ENCODE measurements around the gene GPC3.
"Not testable (repeated sequence)": the region's sequence is repeated elsewhere in the genome, so short reads cannot be mapped to it uniquely, and the experiment has no call there.

The GPC3 gene

DNA sequence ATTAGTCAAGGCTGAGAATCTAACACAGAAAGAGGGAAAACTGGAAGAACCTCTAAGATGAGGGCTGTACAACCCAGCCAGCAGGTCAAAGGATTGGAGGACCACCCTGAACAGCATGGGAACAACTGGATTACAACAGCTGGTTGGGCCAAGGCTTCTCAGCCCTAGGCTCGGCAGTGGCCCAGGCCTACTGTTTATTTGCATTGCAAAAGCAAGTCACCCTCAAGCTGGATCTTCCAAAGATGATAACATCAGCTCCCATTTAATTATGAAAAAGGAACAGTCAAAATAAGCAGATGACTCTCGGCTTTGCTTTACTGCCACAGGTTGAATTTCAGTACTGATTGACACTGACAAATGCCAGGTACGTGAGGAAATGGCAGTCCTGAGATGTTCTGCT, 61.8 kb downstream of the GPC3 start:
- DNase-seq: no peak

DNA sequence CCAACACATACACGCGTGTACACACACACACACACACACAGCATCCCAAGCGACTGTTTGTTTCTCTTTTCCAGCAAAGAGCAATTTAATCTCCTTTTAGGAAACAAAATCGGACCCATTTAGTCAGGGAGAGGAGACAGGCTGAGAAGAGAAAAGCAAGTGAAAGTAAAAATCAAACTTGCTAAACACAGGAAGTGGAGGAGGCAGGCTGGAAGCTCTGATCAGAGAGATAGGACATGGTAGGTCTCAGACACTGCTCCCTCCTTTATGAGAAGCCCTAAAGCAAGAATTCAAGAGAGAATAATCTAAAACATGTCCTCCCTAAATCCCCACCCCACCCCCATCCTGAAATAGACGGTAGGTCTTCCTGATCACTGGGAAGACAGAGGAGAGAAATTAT, 62.3 kb downstream of the GPC3 start:
- DNase-seq: no peak

DNA sequence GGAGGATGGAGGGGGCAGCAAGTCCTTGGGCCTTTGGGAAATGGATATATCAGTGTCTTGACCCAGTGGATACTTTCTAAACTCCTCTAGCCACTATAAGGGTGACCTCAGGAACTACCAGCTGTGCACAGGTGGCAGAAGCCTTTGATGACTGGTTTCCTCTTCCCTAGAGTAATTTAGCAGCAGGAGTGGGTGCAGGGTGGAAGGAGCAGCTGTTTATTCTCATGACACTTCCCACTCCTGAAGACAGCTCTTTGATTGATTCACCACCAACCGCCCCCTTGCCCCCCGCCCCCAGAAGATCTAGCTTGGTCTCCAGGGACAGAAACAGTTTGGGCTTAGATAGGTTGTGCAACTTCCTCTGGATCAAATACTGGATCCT, 63.0 kb downstream of the GPC3 start:
- no peak for DNase-seq

DNA sequence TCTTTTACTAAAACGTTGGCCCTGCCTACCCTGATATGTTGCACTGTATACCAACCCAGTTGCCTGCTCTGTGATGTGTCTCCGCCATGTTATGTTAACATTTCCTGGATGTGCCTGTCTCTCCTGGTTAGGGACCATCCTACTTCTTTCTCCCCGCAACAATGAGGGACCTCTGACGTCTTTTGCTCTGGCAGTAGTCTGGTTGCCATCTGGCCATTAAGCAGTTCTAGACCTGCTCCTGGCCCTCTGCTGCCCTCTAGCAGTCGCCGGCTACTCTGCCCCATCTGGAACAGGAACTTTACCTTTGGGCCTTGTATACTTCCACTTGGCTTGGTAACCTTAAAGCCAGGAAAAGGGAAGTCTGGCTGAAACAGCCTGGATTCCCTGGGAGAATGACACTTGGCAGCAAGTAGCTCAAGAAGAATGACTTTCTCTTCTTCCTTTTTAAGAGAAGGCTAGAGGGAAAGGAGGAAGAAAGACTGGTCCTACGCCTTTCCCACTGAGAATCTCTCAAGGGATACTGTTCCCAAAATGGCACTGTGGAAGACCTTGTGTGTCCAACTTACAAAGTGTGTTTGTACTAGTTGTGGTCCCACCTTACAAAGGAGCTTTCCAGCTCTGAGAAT, 63.5 kb downstream of the GPC3 start:
- peak; percentile 70 for DNase-seq

DNA sequence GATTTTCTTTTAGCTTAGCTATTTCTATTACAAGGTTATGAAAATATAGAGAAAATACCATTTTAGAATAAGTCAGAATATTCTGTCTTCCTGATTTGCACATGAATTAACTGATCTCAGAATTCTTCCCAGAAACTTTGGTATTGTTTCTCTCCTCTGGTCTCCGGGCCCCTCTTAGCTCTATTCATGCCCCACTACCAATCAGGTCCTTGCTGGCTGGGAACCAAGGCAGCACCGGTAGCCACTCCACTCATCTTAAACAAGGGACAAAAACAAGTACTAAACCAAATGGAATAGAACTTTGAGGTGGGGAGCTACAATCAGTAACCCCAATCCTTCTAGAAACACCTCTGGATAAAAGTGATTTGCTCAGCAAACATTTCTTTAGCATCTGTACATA, 64.3 kb downstream of the GPC3 start:
- DNase-seq: no peak

DNA sequence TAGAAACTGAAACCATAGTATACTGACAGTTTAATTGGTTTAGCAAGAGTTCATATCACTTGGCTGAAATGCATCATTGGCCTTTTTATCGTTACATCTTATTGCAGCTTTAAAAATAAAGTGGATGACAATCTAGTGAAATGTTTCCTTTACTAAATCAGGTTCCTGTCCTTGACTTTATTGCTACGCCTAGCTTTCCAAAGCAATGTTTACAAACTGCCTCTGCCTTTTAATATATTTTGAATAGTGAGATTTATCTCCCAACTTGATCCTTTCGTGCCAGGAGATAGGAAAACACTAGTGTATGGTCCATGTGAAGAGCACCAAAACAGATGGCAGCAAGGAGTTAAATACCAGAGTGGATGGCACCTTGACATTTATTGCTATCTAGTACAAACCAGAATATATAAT, 67.0 kb downstream of the GPC3 start:
- DNase-seq: no peak

DNA sequence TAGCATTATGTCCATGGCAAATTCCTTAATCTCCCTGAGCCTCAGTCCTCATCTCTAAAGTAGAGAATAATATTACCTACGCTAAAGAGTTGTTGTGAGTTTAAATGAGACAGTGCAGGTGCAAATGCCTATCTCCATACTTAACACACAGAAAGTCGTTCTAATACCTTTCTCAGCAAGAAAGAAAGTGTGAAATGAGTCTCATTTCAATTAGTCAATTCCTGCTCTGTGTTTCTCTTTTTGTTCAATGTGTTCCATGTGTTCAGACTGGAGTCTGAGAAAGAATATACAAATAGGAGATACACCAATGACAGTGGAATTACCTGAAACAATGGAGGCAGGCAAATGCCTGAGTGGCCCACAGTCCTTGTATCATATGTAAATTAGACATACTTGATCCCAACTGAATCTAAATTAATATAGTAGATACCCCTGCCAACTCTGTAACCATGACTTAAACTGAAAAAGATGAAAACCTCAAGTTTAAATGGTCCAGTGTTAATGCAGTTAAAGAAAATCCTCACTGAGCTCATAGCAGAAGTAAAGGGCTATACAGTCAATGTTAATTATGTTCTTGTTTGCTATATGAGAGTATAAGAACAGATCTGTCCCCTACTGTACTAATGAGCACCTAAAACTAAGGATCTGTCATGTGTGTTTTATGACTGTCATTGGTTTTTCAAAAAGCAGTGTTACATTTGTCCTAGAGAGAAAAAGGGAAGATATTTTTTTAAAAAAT, 68.2 kb downstream of the GPC3 start:
- DNase-seq: no peak

DNA sequence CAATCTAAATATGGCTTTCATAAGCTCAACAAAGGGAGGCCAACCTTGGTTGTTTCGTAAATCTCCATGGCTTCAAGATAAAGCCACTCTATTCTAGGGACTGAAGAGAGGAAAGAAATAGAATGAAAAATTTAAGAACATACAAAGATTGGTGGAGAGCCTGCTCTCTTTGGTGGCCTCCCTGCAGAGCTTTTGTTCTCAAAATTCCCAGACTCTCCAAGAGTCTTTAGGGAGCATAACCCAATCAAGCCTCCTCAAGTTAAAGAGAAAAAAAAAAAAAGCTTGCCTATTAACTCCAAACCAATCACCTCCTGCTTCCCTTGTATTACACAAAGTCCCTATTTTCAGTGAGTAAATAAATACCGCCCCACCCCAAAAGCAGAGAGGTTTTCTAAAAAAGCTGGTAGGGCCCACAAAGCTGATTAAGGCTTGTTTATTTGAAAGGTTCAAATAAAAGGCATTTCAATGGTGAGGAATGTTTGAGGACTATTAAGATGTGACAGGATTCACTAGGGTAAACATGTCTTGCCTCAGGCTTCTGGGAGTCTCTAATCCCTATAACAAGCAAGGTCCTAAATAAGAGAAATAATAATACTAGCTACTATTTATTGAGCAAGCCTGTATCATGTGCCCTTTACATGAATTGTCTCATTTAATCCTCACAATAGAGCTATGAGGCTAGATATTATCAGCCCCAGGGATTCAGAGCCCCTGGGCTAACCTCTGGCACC, 71.6 kb downstream of the GPC3 start:
- no peak for DNase-seq

DNA sequence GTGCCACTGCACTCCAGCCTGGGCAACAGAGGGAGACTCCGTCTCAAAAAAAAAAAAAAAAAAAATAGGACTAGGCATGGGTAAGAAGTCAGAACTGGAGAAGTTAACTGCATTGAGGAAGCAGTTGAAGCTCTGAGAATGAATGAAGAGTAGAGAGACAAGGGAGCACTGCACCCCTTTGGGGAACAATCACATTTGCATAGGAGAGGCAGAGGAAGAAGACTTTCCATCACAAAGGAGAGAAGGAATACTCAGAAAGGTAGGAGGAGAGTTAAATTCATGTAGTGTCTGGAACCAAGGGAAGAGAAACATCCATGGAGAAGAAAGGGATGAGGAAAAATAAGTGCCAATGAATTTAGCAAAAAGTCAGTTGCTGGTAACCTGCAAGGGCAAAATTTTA, 72.4 kb downstream of the GPC3 start:
- DNase-seq: no peak

DNA sequence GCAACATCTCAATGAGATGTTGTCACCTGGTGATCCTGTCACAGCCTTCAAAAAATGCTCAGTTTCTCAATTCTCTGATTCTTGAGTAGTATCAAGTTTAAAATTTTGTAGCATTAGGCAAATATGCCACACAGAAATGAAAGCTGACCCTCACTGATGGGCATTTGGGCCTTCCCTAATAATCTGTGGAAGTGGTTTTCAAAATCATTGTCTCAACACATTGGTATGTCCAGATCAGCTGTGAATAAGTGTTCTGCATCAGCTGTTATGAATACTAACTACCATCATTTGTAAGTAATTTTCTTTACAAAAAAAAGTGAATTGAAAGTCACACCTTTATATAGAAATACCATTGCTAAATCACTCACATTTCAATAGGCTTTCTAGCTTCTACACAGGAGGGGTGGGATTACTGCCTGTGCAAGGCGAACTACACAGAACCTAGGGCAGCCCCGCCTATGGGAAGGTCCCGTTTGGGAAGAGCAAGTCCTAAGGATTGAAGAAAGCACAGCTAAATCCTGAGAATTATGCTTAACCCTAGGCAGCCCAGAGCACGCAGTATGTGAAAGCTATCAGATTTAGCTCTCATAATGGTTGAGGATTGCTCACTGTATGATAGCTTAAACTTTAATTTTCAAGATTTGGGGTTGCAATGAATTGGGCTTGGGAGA, 73.4 kb downstream of the GPC3 start:
- no peak for DNase-seq

DNA sequence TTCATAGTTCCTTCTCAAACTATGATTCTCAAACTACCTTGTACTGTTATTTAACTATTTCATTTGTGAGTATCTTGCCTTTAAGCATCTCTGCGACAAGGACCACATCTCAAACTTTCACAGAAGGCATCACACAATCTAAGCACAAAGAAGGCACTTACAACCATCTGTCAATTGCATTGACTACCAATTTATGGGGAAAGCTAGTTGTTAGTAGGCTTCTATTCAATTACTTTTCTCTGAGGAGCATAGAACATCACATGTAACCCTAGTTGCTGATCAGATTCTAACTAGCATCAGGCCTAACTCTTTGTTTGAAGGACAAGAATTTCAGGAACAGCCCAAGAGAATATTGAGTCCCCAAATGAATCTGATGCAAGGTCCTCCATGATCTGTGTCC, 74.9 kb downstream of the GPC3 start:
- DNase-seq: no peak

DNA sequence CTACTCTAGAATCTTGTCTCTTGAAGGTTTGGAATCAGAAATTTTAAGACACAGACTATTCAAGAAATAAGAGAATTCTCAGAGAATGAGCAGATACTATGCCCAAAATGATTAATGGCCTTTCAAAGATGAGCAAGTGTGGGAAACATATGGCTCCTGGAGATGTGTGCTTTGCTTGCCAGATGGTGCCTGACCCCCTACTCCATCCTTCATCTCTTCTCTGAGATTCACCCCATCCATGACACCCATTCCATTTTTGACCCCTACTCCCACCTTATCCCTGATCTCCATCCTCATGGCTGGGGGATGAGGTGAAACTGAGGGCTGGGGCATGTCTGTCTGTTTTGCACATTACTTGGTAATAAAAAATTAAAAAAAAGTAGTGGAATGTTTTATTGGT, 75.5 kb downstream of the GPC3 start:
- peak; percentile 8 for DNase-seq

DNA sequence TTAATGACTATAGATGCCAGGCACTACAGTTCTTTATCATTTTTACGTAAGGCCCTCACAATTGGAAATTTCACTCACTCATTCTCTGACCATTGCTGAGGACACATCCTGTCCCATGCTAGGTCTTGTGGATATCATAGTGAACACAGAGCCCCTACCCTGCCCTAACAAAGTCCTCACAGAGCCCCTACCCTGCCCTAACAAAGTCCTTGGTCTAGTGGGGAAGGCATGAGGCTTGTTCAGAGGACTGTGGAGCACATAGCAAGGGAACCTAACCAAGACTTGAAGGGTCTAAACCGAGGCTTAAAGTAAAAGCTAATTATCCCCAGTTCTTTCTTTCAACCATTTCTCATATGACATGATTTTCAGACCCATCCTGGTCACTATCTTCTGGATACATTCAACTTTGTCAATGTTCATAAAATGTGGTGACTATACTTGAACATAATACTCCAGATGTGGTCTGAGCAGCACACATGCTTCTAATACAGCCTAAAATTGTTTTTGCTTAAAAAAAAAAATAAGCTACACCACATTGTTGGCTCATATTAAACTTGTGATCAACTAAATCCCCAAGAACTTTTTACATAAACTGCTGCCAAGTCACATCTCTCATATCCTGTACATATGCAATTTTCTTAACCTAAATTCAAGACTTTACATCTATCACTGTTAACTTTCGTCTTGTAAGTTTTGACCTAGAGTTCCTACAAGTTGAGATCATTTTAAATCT, 77.0 kb downstream of the GPC3 start:
- no peak for DNase-seq

DNA sequence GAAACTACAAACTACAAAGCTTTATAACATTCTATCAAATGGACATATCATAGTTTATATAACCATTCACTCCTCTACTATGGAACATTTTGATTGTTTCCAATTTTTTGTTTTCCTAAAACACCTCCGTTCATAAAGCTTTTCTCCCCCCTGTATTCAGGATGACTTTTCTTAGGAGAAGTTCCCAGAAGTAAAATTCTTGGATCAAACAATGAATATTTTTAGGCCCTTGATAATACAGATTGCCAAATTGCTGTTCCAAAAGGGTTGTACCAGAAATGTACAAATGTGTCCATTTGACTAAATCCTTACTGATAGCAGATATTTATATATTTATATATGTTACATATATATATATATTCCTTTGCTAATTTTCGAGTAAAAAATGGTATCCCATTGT, 77.8 kb downstream of the GPC3 start:
- DNase-seq: no peak

DNA sequence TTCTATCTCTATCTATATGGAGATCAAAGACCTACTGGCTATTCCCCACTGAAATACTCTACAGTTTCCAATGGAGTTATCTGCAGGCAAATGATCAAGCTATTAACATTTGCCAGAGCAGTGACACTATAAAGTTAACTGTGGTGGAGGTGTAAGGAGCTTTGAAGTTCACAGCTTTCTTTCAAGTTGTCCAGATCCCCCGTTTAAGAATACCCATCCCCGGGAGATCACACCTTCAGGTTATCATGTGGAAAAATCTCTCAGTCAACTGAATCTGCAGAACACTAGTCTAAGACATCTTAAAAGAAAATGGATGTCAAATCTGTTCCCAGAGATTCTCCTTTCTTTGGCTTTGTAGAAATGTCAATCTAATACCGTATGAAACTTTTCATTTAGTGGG, 80.1 kb downstream of the GPC3 start:
- DNase-seq: no peak

DNA sequence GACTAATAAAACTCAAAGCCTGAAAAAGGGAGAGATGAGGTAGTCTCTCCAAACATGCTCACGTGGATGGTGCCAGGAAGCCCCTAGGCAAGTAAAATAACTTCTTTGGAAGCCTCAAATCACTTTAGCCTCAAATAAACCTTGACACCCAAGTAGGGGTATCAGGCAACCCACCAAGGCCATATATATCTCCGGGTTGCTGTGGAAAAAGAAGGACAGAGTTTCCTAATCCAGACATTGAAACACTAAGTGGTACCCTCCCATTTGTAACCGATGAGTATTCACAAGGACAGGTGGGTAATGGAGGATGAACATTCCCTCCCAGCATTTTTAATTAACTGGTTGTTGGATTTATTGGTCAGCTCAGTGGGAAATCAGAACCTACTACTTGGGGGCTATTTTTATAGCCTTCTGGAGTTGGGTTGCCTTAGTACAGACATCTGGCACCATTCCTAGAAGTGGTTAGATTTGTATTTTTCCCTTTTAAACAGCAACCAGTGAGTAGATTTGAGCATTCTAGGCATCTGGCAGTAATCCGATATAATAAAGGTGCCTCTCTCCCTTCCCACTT, 87.7 kb downstream of the GPC3 start:
- DNase-seq: peak; percentile 23

DNA sequence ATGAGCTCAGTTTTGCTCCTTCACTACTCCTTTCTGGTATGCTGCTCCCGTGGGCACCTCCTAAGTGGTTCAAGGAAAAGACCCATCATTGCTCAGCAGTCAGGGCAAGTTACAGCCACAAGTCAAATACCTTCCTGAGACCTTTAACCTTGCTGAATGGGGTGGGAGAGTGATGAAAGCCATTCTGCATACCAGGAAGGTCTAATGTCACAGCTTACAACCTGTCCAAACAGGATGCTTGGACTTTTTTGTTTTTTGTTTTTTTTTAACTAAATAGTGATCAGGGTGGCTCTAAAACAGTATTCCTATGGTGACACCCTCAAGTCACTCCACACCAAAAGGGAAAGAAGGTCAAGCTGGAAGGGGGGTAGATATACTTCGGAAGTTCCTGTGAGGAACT, 93.1 kb downstream of the GPC3 start:
- DNase-seq: no peak

DNA sequence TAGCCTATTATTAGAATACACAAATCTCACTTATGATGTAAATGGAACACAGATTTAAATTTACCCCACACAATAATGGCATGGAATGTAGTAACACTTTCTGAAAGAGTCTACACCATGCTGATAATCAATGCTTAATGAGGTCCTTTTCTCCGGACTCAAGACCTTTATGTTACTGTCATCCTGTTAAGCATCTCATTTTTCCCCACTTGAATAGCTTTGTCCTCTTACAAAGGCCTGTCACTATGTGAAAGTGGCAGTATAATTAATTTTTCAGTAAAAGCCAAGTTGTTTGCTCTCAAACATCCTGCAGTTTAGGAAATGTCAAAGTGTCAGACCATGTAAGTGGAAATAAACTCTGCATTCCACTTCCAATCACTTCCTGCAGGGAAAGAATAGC, 96.4 kb downstream of the GPC3 start:
- no peak for DNase-seq

DNA sequence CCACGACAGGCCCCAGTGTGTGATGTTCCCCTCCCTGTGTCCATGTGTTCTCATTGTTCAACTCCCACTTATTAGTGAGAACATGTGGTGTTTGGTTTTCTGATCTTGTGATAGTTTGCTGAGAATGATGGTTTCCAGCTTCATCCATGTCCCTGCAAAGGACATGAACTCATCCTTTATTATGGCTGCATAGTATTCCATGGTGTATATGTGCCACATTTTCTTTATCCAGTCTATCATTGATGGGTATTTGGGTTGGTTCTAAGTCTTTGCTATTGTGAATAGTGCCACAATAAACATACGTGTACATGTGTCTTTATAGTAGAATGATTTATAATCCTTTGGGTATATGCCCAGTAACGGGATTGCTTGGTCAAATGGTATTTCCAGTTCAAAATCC, 97.3 kb downstream of the GPC3 start:
- not testable (repeated sequence) for DNase-seq

DNA sequence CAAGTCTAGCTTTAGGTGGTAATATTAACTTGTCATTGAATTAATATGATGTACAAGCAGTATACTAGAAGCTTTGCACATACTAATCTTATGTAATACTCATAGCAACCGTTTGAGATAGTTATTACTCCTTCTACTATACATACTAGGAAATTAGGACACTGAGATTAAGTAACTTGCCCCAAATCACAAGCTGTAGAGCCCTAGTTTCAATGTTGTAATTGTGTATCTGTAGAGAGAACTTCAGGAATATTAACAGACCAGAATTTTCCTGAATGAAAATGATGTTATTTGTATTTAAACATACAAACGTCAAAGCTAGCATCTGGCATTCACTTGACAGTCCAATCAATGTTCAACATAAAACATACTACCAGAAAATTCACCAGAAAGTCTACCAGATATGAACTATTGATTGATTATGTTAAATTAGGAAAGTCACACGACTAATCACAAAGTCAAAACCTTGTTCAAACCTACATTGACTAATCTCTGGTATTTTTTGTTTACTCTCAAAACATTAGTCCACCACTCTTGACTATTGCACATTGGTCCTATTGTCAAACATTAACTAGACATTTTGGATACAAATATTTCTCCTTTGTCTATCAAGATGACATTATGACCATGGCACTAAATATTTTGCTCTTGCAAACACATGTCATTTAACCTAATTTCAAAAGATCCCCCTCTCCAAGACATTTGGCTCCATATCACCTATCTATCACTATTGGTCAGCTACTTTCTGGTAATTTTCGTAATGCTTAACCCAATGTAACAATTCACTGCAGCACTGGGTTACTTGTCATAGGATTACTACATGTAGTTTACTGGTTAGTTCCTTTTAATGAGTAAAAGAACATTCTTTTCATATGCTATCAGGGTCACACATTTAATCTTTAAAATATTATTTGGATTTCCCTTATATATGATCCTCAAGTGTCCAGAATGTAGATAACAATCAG, 100.7 kb downstream of the GPC3 start:
- DNase-seq: no peak

DNA sequence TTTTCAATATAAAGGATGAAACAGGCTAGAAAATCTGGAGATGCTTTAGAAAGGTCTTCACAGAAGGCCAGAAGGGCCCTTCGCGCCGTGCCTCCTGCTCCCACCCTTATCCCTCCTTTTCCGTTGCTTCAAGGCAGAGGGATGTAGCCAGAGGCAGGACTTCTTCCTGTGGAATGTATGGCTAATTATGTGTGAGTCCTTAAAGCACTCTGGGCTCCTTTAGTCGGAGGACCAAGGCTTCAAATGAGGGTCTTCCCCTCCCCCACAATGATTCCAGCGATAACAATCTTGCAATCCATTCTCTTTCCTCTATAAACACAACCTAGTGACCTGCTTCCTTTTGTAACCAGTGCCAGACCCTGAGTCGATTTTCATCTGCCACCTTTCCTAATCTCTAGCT, 103.5 kb downstream of the GPC3 start:
- DNase-seq: no peak

DNA sequence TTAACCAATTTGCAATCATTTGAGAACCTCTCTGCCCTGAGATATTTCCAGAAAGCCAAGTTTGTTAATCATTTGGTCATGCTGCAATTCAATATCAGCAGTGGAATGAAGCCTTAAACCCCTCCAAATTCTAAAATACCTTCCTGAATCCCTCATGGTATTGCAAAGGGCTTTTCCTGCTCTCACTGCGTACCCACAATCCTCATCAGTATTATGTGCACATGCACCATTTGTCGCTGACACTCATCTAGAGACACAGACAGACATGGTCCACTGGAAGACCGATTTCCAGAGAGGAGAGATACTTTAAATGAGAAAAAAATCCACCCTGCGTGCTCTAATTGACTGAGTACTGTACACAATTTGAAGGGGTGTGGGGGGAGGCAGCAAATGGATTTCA, 104.4 kb downstream of the GPC3 start:
- DNase-seq: no peak

Data from NCI-H446 treated with DMSO at 0.1 percent for 48 hours (cell line).